NCI-H2029 treated with DMSO at 0.1 percent for 48 hours (cell line): ENCODE data around the gene ACADM.
"Not testable (repeated sequence)": the region's sequence is repeated elsewhere in the genome, so short reads cannot be mapped to it uniquely, and the experiment has no call there.

Source experiments
- DNase-seq: peaks from one replicate; lab custom pipeline; 2025; lab: John Stamatoyannopoulos, UW

Gene ACADM

DNA sequence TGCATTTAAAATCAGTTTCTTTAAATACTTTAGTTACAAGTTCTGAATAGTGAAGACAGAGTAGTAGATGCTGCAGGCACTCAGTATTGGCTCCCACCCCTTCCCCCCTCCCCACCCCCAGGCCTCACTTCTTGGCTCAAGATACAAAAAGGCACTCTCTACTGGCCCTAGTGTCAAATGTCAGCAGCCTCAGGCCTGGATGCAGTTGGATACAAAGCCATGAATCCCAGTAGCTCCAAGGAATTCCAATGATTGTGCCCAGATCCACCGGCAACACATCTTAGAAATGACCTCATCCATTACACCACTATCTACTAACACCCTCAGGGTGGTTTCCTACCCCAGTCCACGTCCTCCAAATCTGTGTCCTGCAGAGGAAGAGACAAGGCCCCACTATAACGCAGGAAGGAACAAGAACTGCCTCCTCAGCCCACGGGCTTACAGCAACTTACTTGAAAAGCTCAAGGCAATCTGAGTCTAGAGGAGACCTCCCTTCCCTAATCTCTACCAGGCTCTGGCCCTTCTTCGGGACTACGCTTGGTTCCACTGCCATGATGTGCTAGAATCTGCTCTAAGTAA, 17.6 kb downstream of the ACADM start:
- DNase-seq, result no peak

DNA sequence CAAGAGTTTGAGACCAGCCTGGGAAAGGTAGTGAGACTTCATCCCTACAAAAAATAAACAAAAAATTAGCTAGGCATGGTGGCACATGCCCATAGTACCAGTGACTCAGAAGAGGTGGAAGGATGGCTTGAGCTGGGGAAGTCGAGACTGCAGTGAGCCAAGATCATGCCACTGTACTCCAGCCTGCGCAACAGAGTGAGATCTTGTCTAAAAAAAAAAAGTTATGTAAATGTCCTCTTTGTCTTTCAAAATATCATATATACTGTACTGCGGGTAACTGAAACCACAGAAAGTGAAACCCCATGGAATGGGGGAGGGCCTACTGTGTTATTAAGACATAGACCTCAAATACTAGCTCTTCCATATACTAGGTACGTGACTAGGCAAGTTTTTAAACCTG, 20.8 kb downstream of the ACADM start:
- no peak for DNase-seq

DNA sequence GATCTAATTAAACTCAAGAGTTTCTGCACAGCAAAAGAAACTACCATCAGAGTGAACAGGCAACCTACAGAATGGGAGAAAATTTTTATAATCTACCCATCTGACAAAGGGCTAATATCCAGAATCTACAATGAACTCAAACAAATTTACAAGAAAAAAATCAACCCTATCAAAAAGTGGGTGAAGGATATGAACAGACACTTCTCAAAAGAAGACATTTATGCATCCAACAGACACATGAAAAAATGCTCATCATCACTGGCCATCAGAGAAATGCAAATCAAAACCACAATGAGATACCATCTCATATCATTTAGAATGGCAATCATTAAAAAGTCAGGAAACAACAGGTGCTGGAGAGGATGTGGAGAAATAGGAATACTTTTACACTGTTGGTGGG, 32.7 kb downstream of the ACADM start:
- DNase-seq, result not testable (repeated sequence)

DNA sequence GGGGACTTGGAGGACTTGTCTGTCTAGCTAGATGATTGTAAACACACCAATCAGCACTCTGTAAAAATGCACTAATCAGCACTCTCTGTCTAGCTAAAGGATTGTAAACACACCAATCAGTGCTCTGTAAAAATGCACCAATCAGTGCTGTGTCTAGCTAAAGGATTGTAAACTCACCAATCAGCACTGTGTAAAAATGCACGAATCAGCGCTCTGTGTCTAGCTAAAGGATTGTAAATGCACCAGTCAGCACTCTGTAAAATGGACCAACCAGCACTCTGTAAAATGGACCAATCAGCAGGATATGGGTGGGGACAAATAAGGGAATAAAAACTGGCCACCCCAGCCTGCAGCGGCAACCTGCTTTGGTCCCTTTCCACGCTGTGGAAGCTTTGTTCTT, 34.0 kb downstream of the ACADM start:
- DNase-seq, result not testable (repeated sequence)

DNA sequence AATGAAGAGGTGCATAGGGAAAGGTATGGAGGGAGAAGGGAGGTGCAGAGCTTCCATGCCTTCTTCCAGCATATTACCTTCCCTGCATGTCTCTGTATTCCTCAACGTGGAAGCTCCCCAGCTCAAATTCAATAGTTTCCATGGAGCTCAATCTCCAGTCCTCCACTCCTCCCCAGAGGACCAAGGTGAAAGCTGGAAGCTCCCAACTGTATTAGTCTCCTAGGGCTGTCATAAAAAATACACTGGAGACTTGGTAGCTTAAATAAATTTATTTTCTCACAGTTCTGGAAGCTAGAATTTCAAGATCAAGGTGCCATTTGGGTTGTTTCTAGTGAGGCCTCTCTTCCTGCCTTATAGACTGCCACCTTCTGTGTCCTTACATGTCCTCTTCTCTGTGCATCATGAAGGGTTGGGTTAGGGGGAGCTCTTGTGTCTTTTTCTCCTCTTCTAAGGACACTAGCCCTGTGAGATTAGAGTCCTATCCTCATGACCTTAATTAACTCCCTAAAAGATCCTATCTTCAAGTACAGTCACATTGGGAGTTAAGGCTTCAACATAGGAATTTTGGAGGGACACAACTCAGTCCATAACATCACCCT, 39.6 kb downstream of the ACADM start:
- no peak for DNase-seq

DNA sequence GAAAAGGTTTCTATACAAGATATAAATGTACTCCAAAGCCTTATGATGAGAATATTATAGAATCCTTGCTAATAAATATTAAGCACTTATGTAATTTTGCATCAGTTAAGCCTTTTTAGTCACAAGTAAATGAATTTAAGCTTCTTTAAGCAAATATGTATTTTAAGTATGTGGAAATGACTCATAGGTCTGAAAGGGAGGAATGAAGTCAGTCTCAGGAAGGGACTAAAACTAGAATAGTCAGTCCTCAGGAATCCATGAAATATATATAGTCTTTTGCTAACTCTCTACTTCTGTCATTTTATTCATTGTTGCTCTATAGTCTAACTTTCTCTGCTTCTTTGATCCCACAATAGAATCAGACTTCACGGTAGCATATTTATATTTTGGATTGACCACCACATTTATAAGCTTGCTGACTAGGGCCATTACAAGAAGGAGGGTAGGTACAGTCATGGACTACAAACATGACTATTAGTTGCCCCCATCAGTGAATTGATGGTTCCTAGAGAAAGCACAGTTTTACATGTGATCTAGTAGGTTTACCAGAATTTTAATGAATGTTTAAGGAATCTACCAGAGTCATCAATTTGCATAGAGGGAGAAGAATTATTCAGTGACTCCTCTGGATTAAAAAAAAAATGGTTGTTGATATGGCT, 41.3 kb downstream of the ACADM start:
- DNase-seq, result no peak

DNA sequence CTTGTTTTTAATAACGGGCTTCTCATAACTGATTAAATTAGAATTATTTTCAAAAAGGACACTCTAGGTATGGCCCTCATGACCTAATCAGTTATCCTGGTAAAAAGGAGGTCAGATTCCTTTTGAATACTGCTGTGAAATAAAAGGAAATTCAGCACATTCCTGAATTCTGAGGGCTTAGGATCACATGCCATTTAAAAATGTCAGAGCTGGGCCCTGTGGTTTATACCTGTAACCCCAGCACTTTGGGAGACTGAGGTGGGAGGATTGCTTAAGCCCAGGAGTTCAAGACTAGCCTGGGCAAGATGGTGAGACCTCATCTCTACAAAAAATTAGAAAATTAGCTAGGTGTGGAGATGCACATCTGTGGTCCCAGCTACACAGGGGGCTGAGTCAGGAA, 43.5 kb downstream of the ACADM start:
- no peak for DNase-seq

DNA sequence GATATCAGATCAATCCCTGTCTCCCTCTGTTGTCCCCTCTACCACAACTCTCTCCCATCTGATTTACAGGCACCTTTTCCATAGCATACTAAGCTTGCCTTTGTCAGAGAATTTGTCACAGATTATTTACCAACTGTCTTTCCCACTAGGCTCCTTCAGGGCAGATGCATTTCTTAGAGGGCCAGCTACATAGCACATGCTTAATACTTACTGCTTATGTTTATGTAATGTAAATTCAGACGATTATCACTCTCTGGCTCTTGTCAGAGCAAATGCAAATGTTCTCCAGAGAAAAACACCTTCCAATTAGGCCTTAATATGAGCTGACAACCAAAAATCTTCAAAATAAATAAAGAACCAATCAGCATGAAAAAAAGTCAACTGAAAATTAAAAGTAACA, 46.3 kb downstream of the ACADM start:
- DNase-seq, result no peak

DNA sequence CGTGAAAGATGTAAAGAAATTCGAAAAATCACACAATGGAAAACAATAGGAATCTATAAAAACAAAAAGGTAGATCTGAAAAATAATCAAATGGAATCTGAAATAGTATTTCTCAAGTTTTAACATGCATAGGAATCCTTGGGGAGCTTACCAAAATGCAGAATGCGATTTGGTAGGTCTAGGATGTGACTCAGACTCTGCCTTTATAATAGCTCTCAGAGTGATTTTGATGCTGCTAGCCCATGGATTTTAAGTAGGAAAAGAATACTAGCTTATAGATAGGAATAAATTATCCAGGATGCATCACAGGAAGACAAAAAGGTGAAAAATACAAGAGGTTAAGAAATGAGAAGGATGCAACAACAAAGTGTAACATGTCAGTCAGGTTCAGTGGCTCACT, 47.5 kb downstream of the ACADM start:
- DNase-seq, result no peak

DNA sequence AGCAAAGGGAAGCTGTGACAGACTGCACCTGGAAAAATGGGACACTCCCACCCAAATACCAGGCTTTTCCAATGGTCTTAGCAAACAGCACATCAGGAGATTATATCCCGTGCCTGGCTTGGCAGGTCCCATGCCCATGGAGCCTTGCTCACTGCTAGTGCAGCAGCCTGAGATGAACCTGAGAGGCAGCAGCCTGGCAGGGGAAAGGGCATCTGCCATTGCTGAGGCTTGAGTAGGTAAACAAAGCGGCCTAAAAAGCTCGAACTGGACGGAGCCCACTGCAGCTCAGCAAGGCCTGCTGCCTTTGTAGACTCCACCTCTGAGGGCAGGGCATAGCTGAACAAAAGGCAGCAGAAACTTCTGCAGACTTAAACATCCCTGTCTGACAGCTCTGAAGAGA, 53.3 kb downstream of the ACADM start:
- DNase-seq, result not testable (repeated sequence)

DNA sequence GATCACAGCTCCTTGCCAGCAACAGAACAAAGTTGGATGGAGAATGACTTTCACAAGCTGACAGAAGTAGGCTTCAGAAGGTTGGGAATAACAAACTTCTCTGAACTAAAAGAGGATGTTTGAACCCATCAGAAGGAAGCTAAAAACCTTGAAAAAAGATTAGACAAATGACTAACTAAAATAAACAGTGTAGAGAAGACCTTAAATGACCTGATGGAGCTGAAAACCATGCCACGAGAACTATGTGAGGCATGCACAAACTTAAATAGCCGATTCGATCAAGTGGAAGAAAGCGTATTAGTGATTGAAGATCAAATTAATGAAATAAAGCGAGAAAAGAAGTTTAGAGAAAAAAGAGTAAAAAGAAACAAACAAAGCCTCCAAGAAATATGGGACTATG, 54.2 kb downstream of the ACADM start:
- DNase-seq, result not testable (repeated sequence)

DNA sequence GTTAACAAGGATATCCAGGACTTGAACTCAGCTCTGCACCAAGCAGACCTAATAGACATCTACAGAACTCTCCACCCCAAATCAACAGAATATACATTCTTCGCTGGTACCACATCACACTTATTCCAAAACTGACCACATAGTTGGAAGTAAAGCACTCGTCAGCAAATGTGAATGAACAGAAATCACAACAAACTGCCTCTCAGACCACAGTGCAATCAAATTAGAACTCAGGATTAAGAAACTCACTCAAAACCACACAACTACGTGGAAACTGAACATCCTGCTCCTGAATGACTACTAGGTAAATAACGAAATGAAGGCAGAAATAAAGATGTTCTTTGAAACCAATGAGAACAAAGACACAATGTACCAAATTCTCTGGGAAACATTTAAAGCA, 55.7 kb downstream of the ACADM start:
- DNase-seq, result not testable (repeated sequence)

DNA sequence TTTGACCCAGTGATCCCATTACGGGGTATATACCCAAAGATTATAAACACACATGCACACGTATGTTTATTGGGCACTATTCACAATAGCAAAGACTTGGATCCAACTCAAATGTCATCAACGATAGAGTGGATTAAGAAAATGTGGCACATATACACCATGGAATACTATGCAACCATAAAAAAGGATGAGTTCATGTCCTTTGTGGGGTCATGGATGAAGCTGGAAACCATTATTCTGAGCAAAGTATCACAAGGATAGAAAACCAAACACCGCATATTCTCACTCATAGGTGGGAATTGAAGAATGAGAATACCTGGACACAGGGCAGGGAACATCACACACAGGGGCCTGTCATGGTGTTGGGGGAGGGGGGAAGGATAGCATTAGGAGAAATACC, 59.4 kb downstream of the ACADM start:
- DNase-seq, result not testable (repeated sequence)

DNA sequence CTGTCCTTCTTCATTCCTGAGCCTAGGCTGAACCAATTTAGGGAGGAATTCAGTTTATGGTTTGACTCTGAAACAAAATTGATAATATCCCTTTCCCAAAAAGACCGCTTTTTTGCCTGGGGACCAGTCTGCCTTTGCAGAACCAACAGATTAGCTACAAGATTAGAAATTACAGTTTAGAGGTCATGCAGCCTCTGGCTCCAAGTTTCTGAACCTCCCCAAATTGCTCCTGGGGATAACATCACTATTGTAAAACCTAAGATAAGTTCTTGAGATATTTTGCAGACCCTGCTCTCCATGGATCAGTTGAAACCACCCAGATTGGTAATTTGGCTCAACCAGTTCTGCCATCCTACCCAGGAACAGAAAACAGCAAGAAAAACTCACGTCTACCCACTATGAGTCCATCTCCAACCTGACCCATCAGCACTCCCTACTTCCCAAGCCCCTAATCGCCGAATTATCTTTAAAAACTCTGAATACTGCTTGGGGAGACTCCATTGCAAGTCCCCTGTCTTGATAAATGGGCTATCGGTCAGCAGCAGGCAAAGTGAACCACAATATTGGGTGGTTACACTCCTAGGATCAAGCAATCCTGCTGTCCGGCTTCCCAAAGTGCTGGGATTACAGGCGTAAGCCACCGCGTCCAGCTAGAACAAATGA, 60.9 kb downstream of the ACADM start:
- no peak for DNase-seq

DNA sequence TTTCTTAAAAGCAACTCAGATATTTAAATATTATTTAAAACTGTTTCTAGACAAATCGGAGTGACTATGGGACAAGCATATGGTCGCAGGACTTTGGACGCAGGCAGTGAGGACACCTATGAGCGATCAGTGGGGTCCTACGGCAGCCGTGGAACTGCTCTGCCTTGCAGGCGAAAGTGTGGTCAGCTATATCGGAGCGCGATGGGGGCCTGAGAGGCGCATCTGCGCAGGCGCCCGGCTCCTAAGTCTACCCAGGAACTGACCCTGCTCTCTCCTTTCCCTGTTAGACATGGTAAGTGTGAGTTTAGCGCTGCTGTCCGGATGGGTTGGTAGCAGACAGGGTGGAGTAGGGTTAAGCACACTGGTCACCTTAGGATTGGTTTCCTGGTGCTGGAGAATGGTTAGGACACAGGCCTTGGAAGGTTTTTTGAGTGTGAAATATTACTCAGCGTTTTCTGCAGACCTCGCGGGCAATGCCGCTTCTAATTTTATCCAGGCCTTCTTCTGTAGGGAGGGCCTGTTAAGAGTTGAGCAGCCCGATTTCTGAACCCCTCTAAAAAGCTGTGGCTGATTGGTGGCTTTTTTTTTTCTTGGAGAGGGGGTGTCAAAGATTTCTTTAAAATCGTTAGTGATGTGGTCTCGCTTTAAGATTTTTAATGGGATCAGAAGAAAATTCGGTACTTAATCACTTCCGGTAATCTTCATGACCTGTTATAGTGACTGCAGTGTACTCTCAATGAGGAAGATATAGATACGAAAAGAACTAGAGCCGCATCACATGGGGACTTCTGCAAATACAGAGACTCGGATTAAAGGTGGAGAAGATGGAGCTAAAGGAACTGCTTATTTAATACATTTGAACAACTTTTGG, 61.7 kb downstream of the ACADM start, which contains the start of gene RABGGTB:
RABGGTB (plus strand) TSS at position 274 of the 871 bp plus-strand sequence; CDS start at position 290, 16 bp downstream.
- peak; percentile 97 for DNase-seq

DNA sequence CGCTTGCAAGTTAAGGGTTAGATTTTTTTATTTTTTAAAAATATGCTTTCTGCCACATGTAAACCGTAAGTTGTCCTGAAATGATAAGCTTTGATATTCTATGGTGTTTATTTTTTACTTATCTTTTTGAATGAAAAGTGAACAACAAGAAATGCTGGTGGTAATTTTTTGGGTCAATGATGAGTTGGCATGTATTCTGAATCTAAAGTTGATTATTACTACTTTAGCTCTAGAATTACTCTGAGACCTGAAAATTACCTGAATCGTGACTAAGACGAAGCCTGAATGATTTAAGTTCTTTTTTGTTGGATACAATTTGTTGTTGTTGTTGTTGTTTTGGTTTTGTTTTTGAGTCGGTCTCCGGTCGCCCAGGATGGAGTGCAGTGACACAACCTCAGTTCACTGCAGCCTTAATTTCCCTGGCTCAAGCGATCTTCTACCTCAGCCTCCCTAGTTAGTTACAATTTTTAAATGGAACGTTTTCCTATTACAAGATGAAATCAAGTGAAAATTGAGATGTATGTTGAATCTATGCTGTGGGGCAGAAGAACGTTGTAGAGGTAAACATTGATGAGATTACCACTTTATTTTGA, 62.5 kb downstream of the ACADM start:
- DNase-seq, result no peak

DNA sequence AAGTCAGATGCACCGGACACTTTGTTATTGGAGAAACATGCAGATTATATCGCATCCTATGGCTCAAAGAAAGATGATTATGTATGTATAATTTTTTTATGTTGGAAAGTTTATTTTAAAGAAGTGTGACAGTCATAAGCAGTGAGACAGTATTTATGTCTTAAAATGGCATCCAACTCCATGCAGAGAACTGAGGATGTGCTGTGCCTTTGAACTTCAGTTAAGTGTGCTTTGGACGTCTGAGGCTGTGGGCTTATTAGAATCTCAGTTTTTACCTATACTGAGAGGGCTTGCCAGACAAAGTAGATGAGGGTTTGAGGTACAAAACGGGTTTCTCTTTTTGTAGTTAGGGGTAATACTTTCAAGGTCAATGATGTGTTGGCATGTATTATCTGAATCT, 63.0 kb downstream of the ACADM start:
- DNase-seq, result no peak

DNA sequence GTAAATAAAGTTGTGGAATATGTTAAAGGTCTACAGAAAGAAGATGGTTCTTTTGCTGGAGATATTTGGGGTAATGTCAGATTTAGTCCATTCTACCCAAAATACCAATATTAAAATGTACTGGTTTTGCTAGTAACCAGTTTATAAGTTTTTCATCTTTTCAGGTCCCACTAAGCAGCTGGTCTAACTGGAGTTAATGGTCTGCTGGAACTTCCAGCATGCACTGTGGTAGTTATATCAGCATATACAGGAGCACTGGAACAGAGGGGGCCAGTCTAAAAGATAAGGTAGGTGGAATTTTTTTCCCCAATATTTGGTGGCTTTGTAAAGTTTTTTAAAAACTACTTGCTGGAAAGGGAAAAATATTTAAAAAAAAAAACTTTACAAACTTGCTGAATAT, 65.5 kb downstream of the ACADM start:
- DNase-seq, result no peak

DNA sequence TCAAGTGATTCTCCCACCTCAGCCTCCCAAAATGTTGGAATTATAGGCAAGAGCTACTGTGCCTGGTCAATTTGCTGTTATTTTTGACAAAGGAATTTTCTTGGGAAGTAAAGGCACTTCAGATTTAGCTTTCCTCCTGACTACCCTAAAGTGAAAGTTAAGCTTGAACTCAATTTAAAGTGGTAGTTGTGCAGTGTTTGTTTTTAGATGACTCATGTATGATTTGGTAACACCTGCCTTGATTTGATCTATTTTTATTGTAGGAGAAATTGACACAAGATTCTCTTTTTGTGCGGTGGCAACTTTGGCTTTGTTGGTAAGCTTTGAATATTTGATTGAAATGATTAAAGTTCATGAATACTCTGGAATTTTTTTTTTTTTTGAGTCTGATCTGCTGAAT, 66.5 kb downstream of the ACADM start:
- DNase-seq, result no peak

DNA sequence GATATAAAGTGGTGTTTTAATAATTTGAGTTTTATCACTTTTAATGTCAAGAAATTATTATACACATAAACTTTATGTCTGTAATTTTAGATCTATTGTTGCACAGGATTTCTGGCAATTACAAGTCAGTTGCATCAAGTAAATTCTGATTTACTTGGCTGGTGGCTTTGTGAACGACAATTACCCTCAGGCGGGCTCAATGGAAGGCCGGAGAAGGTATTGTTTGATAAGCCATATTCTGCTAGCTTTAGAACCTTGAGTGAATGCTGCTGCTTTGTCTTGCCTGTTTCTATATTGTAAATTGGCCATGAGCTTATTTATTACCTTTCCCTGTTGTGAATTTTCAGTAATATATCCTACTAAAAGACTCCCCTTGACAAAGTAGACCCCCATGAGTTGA, 67.6 kb downstream of the ACADM start:
- no peak for DNase-seq

DNA sequence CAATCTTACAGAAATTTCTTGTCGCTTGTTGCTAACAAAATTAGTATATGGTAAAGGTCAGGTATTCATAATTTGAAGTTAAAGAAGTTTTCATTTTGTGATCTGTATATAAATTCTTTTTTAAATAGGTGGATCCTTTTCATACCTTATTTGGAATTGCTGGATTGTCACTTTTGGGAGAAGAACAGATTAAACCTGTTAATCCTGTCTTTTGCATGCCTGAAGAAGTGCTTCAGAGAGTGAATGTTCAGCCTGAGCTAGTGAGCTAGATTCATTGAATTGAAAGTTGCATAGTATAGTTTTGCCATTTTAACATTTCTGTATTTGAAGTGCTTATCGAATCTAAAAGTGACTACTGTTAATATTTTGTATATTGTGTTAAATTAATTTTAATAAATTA, 69.9 kb downstream of the ACADM start:
- DNase-seq, result no peak

DNA sequence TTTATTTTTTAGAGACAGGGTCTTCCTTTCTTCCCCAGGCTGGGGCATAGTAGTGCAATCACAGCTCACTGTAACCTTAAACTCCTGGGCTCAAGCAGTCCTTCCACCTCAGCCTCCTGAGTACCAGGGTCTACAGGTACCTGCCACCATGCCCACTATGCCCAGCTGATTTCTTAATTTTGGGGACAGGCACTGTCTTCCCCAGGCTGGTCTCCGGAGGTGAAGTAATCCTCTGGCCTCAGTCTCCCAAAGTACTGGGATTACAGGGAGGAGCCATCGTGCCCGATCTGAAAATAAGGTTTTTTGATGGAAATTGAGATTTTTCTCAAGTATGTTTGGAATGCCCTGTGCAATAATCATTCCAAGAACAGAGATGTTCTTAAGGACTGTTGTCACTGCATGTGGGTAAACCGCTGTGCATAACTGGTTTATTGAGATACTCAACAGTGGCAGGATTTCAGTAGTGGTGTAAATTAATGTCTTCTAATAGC, 71.2 kb downstream of the ACADM start:
- no peak for DNase-seq
